Skeletal muscle tissue (tissue), 4 donors: ENCODE data around the gene RPL13. TPM values are rescaled to one million over a fixed set of nuclear protein-coding genes. Genes with fewer than 3 reads are reported as not detected.

ENCODE experiments used
- H3K27ac ChIP-seq: one replicate; pipeline ENCODE4 v1.7.0; 2013; ENCODE audit warnings: mild to moderate bottlenecking, low read depth, low read length, inconsistent platforms
- H3K27me3 ChIP-seq, 3 donors: one replicate each; pipeline ENCODE4 v1.7.0; 2013; ENCODE audit warnings: low read length in 3 of 3; ENCODE audit not compliant: control insufficient read depth in 3 of 3, insufficient read depth in 3 of 3
- H3K36me3 ChIP-seq, 3 donors: one replicate each; pipeline ENCODE4 v1.7.0; 2013; ENCODE audit warnings: low read length in 3 of 3; ENCODE audit not compliant: control insufficient read depth in 3 of 3, insufficient read depth in 3 of 3
- H3K4me1 ChIP-seq, 3 donors: one replicate each; pipeline ENCODE4 v1.7.0; 2013; ENCODE audit warnings: low read length in 3 of 3, mild to moderate bottlenecking in 3 of 3; ENCODE audit not compliant: control insufficient read depth in 3 of 3, insufficient read depth in 3 of 3
- H3K4me3 ChIP-seq, 3 donors: one replicate each; pipeline ENCODE4 v1.7.0; 2013; ENCODE audit warnings: low read length in 3 of 3
- H3K9ac ChIP-seq, 3 donors: one replicate each; pipeline ENCODE4 v1.7.0; 2013; ENCODE audit warnings: low read length in 3 of 3, mild to moderate bottlenecking in 3 of 3, moderate library complexity in 2 of 3, low read depth in 1 of 3
- H3K9me3 ChIP-seq, 3 donors: one replicate each; pipeline ENCODE4 v1.7.0; 2013; ENCODE audit warnings: low read length in 3 of 3; ENCODE audit not compliant: control insufficient read depth in 3 of 3
- total RNA-seq: library from RNA; depleted of rRNA; stranded (reverse); fragments of >200 nt; gene quantifications from one replicate; pipeline ENCODE4 v1.2.3, GENCODE V29; 2014
- donor health status: Osteomylitis.

RPL13 gene
- total RNA-seq, 1 donor from 2014 or later, result 2,337 TPM

DNA sequence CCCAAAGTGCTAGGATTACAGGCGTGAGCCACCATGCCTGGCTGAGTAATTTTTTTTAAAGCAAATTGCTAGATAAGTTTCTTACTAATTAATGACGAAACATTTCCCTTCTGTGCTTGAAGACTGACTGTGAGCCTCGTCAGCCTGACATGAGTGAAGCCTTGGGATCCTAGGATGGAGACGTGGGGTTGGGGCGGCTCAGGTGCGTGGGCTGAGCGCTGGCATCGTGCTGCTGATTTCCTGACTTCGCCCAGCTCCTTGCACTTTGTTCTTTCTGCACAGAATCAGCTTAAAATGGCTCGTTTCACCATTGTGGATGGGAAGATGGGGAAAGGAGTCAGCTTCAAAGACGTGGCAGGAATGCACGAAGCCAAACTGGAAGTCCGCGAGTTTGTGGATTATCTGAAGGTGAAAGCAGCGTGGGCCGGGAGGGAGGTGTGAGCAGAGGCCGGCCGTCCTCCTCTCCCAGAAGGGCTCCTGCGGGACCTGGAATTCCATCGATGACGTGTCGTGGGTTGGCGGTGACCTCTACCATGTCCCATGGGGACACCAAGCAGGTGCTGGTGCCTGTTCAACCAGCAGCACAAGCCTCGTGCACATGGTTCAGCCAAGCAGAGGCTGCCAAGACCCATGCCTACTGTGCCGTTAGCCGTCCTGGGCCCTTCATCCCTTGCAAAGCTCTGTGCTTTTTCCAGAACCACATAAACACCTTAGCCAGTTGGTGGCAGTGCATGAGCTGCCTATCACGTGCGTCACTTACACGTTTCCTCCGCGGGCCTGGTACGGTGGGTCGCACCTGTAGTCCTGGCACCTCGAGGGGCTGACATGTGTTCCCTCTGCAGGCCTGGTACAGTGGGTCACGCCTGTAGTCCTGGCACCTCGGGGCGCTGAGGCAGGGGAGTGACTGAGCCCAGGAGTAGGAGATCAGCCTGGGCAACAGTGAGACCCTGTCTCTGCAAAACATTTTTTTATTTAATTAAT, 29.8 kb upstream of the RPL13 start:
- H3K4me3 ChIP-seq, result no peak overlapping the region
- H3K9me3 ChIP-seq, result no peaks in the 10 kb centered on the region
- H3K36me3 ChIP-seq, result peaks cover 42 to 64% (median 61%) of the 10 kb centered on the region in 3 donors
- no peak overlapping the region for H3K27ac ChIP-seq
- no peaks in the 10 kb centered on the region for H3K27me3 ChIP-seq
- H3K9ac ChIP-seq, result peak overlapping the region in 1 of 3 donors; percentile 25
- peaks cover 34 to 52% (median 44%) of the 10 kb centered on the region in 3 donors for H3K4me1 ChIP-seq

GRCh38 chr16:89531821-89532526, 28.5 kb upstream of the RPL13 start:
- H3K27ac ChIP-seq, result peak overlapping the region; percentile 40

DNA sequence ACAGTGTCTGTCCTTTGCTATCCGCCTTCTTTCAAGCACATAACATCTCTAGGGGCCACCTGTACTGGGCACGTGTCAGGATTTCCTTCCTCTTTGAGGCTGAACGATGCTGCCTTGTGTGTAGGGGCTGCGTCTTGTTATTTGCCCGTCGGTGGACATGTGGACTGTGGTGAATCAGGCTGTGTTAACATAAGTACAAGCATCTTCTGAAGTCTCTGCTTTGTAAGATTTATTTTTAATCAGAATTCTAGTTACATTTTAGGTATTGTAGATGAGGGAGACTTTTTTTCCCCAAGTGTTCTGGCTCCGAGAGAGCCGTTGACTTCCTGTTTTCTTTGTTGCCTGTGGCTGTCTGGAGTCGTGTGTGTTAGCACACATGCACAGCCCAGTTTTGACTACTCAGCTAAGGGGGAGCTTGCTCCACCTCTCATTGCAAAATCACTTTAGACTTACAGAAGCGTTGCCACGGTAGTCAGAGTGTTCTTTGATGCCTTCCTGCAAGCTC, 26.2 kb upstream of the RPL13 start:
- Histone ChIP-seq H3K36me3 (peaks cover 52 to 64% (median 57%) of the 10 kb centered on the region in 3 donors), H3K9ac (no peak overlapping the region), H3K9me3 (no peaks in the 10 kb centered on the region), H3K4me3 (no peak overlapping the region), H3K4me1 (peaks cover 31 to 48% (median 40%) of the 10 kb centered on the region in 3 donors), H3K27ac (peak overlapping the region; percentile 54), H3K27me3 (no peaks in the 10 kb centered on the region)

More at GRCh38 chr16:89531821-89532526, 28.5 kb upstream of the RPL13 start:
- Histone ChIP-seq H3K4me1 (peaks cover 31 to 48% (median 40%) of the 10 kb centered on the region in 3 donors), H3K4me3 (no peak overlapping the region), H3K27me3 (no peaks in the 10 kb centered on the region), H3K9ac (peak overlapping the region in 1 of 3 donors; percentile 45), H3K36me3 (peaks cover 46 to 62% (median 54%) of the 10 kb centered on the region in 3 donors), H3K9me3 (no peaks in the 10 kb centered on the region)

- peaks cover 26 to 40% (median 34%) of the 10 kb centered on the region in 3 donors for H3K4me1 ChIP-seq
- no peak overlapping the region for H3K9ac ChIP-seq
- no peaks in the 10 kb centered on the region for H3K27me3 ChIP-seq
- H3K4me3 ChIP-seq, result no peak overlapping the region
- H3K36me3 ChIP-seq, result peaks cover 43 to 62% (median 54%) of the 10 kb centered on the region in 3 donors
- no peak overlapping the region for H3K27ac ChIP-seq
- H3K9me3 ChIP-seq, result no peaks in the 10 kb centered on the region
Measured at GRCh38 chr16:89536371-89536770, 24.1 kb upstream of the RPL13 start.

- Histone ChIP-seq H3K4me3 (no peak overlapping the region), H3K4me1 (peaks cover 24 to 34% (median 29%) of the 10 kb centered on the region in 3 donors), H3K27me3 (no peaks in the 10 kb centered on the region), H3K9ac (no peak overlapping the region), H3K36me3 (peaks cover 46 to 59% (median 53%) of the 10 kb centered on the region in 3 donors), H3K9me3 (no peaks in the 10 kb centered on the region), H3K27ac (no peak overlapping the region)
Measured at GRCh38 chr16:89536886-89537548, 23.5 kb upstream of the RPL13 start.

DNA sequence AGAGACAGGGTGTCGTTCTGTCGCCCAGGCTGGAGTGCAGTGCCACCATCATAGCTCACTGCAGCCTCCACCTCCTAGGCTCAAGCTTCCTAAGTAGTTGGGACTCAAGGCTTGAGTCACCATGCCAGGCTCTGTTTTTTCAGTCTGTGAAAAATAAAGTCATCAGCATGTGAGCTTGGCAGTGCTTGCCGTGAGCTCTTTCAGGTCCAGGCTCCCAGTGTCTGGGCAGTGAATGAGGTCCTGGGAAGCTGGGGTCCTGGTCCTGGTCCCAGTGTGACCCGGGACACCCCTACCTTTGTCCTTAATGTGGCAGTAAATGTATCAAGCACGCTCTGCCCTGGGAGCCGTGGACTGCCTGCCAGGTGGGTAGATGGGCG, 22.9 kb upstream of the RPL13 start:
- Histone ChIP-seq H3K4me1 (peaks cover 19 to 28% (median 25%) of the 10 kb centered on the region in 3 donors), H3K9me3 (no peaks in the 10 kb centered on the region), H3K4me3 (no peak overlapping the region), H3K27me3 (no peaks in the 10 kb centered on the region), H3K27ac (no peak overlapping the region), H3K36me3 (peaks cover 42 to 59% (median 50%) of the 10 kb centered on the region in 3 donors), H3K9ac (no peak overlapping the region)

- Histone ChIP-seq H3K9ac (no peak overlapping the region), H3K9me3 (no peaks in the 10 kb centered on the region), H3K27me3 (no peaks in the 10 kb centered on the region), H3K36me3 (peaks cover 39 to 58% (median 49%) of the 10 kb centered on the region in 3 donors), H3K4me1 (peaks cover 19 to 25% (median 25%) of the 10 kb centered on the region in 3 donors), H3K27ac (no peak overlapping the region), H3K4me3 (no peak overlapping the region)
Measured at GRCh38 chr16:89538286-89538685, 22.2 kb upstream of the RPL13 start.

DNA sequence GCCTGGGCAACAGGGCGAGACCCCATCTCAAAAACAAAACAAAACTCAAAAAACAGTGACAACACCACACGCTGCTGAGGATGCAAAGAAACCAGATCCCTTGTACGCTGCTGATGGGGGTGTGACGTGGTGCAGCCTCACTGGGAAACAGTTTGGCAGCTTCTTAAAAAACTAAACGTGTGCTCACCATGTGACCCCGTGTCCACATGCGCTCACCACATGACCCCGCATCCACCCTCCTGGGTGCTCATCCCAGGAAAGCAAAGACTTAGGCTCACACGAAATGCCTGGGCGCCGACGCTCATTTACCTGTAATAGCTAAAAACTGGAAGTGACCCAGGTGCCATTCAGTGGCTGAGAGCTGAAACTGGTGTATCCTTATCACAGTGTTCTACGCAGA, 19.9 kb upstream of the RPL13 start:
- Histone ChIP-seq H3K9ac (no peak overlapping the region), H3K27me3 (no peaks in the 10 kb centered on the region), H3K4me3 (no peak overlapping the region), H3K27ac (no peak overlapping the region), H3K9me3 (no peaks in the 10 kb centered on the region), H3K36me3 (peaks cover 39 to 52% (median 46%) of the 10 kb centered on the region in 3 donors), H3K4me1 (peaks cover under 1 to 4% (median 2%) of the 10 kb centered on the region in 3 donors)

- H3K27ac ChIP-seq, result no peak overlapping the region
- peaks cover 40 to 58% (median 50%) of the 10 kb centered on the region in 3 donors for H3K36me3 ChIP-seq
- H3K4me3 ChIP-seq, result no peak overlapping the region
- H3K27me3 ChIP-seq, result no peaks in the 10 kb centered on the region
- no peaks in the 10 kb centered on the region for H3K9me3 ChIP-seq
- H3K4me1 ChIP-seq, result peaks cover 0 to under 1% (median 0%) of the 10 kb centered on the region in 3 donors
- no peak overlapping the region for H3K9ac ChIP-seq
Measured at GRCh38 chr16:89541792-89542191, 18.7 kb upstream of the RPL13 start.
